Pulmonary artery endothelial cell (primary cell): ENCODE results near the gene PBXIP1. TPM values are rescaled to one million over a fixed set of nuclear protein-coding genes. Genes with fewer than 3 reads are reported as not detected.

Experiments
- DNase-seq: peaks from one replicate; pipeline ENCODE4 v3.0.0-alpha.2; 2011; ENCODE audit warnings: low read depth, low spot score
- total RNA-seq: library from RNA; depleted of rRNA; stranded (reverse); fragments of >200 nt; gene quantifications from 2 replicates; pipeline ENCODE4 v1.2.3, GENCODE V29; 2014

PBXIP1 gene
- 78.0 and 94.9 TPM in 2 replicates for total RNA-seq

DNA sequence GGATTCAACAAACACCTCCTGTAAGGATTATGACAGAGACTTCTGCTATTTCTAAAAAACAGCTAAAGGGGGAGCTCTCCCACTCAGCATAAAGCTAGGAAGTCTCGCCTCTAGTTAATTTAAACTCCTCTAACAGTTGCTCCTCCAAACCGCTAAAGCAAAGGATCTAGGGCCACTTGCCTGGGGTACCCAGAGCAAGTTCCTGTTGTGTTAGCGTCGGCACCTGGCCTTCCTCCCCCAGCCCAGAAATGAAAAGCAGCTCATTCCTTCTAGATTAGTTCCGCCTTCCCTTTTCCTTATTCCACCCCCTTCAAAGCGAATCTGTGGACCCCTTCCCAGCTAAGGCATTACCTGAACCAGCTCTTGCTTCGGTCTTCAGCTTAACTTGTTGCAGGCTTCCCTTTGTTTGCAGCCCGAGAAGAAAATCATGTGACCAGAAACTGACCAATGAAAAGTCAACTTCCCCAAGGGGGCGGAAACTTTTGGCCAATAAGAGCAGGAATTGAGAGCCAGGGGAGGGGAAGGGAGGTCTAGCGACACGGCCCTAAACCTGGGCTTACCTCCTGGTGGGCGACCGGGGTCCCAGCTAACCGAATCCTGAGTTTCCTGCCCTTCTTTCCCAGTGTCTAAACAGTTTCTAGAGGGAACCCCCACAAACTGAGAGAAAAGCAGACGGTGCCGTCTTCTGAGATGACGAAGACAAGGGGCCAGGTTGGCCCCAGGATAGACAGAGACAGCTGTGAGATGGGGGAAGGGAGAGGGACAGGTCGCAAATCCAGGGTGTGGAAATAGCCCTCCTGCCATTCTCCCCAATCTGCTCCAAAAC is at the start of gene PBXIP1:
TSS of gene PBXIP1 (minus strand) at position 382 of the 826 bp plus-strand sequence. CDS start 2,378 bp downstream, outside the sequence.
- peak; percentile 67 for DNase-seq

GRCh38 chr1:155005076-155006011 is 49.4 kb upstream of the PBXIP1 start:
- DNase-seq = no peak

- DNase-seq = no peak
These were observed 48.6 kb upstream of the PBXIP1 start for GRCh38 chr1:155004352-155005075.

DNA sequence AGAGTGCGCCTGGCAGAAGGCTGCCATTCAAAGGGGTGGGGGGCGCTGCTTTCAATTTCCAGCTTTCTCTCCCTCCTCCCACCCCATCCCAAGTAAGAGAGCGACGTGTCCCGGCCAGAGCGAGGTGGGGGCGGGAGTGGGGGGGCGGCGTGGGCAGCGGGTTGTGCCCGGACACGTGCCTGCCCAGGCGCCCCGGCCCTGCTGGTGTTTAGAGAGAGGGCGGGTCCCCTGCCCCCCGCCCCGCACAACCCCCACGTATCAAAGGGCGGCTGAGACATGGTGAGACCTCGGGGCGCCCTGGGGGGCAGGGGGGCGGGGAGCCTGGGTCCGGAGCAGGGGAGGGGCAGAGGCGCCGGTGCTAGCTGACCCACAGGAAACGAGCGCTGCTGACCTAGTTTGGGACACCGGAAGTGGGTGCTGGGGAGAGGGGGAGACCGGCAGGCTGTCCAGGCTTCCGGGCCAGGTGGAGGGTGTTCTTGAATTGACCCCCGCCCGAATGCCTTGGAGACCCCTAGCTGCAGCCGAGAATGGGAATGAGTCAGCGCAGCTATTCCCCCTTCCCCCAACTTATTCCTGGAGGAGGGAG is 48.0 kb upstream of the PBXIP1 start:
- DNase-seq = no peak

GRCh38 chr1:155003227-155003765 is 47.4 kb upstream of the PBXIP1 start:
- DNase-seq = no peak

DNA sequence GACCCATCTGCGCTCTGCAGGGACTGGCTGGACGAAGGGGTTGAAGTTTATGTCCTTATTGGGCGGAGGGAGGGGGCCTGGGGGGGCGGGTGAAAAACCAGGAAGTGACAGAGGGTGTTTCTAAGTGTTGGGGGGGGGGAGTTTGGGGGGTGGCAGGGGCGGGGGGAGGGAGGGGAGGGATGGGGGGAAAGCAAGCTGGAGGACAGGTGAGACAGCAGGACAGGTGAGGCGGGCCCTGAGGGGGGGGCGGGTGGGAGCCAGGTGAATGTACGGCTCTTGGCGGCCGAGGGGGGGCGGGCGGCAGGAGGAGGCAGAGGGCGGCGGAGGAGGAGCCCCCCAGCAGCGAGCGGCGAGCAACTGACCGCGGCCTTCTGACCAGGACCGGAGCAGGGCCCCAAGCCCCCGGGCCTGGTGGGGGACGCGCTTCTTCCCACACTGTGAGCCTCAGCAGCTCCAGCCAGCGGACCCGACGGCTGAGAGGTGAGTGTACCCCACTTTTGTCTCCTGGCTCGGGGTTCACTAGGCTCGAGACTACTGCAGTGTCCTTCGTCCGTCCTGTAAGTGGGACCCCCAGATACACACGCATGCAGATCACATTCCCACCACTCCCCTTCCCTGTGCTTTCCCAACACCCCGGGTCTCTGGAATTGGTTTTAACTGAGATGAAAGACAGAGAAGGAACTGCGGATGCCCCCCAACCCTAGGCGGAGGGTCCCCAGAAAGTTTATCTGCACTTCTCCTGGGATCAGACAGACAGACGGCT is 46.7 kb upstream of the PBXIP1 start, which contains the start of gene ZBTB7B:
TSS of gene ZBTB7B (plus strand) at position 339 of the 763 bp plus-strand sequence. CDS start 11,859 bp downstream, outside the sequence.
- DNase-seq = no peak

DNA sequence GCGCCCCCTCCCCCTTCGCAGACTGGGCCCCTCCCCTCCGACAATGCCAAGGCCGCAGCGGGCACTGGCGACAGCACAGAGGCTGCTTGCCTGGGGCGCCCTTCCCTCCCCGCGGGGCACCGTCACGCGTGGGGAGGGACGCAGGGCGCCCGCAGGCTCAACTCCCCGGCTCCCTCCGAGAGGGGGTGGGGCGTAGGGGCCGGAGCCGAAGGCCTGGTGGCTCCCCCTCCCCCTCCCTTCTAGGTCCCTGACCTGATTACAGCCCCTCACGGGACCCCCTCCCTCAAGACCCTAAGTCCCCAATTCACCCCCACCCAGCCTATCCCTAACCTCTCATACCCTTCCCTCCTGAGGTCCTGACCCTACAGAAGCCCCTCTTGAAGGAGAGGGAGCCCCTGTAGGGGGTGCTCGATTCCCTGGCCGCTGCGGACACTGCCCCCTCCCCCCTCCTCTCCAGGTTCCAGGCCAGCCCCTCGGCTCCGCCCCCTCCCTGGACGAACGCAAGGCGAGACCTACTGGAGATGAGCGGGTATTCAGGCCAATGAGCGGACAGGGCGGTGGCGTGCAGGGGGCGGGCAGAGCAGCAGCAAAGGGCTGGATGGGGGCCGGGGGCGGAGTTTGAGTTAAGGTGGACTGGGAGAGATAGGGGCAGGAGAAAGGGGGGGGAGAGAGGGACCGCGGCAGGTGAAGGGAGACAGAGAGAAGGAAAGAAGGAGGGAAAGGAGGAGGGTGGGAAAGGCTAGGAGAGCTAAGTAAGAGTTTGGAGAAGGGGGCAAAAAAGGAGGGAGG is 46.0 kb upstream of the PBXIP1 start:
- DNase-seq = peak; percentile 96

DNA sequence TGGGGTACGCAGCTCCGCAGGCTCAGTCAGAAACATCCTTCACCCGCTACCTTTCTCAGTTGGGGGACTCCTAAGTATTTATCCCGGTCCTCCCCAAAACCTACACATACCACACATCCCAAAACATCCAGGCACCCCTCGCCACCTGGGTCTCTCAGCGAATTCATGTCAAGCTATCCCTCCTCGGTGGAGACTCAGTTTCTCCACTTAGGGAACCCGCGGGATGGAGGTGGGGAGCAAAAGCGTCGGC is 45.5 kb upstream of the PBXIP1 start:
- DNase-seq = no peak

GRCh38 chr1:155000726-155001424 is 45.0 kb upstream of the PBXIP1 start:
- peak; percentile 56 for DNase-seq

DNA sequence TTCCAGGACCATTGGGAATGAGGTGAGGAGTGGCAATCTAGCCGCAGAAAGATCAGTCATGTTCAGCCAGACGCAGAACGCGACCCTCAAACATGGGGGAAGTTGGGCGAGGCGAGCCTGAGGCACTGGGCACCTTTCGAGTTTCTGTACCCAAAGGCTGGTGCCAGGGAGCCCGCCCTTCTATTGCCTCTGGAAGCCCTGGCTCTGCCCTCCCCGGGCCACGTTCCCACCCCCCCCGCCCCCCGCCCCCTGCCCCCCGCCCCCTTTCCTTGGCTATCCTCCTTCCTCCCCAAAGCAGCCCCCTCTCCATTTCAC is 44.5 kb upstream of the PBXIP1 start:
- no peak for DNase-seq

- no peak for DNase-seq
These were observed 43.9 kb upstream of the PBXIP1 start for GRCh38 chr1:154999571-155000410.

DNA sequence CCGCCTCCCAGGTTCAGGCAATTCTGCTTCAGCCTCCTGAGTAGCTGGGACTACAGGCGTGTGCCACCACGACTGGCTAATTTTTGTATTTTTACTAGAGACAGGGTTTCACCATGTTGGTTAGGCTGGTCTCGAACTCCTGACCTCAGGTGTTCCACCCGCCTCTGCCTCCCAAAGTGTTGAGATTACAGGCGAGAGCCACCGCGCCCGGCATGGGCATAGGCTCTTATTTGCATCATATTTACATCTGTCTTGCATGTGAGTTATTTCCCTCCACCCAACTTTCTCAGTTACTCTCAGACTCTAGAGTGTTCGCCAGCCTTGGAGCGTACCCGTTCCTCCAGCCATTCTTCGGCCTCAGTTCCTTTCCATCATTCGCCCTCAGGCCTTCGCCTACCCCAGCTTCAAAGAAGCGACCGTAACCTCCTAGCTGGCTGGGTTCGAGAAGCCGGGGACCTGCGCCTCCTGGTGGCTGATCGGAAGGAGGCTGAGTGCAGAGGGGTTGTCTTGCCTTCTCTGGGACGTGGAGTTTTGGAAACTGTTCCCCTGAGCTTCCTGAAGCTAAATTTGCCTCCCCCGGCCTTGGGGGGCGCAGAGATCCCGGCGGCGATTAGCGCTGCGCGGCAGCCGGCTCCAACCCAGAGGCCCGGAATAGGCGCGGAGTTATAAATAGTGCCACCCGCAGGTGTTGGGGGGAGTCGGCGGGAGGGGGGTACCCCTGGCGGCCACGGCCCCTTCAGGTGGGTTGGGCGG is 43.1 kb upstream of the PBXIP1 start:
- no peak for DNase-seq

- no peak for DNase-seq
These were observed 42.4 kb upstream of the PBXIP1 start for GRCh38 chr1:154998201-154998780.

- DNase-seq = no peak
These were observed 41.2 kb upstream of the PBXIP1 start for GRCh38 chr1:154996966-154997701.

DNA sequence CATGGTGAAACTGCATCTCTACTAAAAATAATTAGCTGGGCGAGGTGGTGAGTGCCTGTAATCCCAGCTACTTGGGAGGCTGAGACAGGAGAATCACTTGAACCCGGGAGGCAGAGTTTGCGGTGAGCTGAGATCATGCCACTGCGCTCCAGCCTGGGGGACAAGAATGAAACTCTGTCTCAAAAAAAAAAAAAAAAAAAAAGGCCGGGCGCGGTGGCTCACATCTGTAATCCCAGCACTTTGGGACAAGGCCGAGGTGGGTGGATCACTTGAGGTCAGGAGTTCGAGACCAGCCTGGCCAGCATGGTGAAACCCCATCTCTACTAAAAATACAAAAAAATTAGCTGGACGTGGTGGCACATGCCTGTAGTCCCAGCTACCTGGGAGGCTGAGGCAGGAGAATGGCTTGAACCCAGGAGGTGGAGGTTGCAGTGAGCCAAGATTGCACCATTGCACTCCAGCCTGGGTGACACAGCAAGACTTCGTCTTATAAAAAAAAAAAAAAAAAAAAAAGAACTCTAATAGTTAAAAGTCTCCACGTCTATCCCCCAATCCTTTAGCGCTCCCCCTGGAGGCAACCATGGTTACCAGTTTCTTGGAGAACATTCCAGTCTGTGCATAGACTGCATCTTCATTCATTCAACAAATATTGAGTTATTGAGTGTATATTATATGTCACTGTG is 39.5 kb upstream of the PBXIP1 start:
- peak; percentile 60 for DNase-seq

DNA sequence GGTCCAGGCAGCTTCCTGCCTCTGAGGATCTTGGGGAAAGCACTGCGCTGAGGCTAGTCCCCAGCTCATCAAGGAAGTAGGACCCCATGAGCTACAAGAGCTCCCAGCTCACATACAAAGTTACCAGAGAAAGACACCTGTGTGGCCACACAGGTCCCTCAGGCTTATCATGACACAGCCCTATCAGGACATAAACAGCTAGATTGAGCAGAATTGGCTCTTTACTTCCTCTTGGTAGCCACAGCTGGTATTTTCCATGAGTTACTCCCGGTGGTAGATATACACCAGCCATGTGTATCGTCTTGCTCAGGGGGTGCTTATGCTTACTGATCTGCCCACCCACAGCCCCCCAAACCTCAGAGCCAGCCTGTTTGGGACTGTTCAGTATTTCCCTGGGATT is 38.7 kb upstream of the PBXIP1 start:
- DNase-seq = no peak
